Measurements from ENCODE around the gene COX7A2.

COX7A2 gene

DNA sequence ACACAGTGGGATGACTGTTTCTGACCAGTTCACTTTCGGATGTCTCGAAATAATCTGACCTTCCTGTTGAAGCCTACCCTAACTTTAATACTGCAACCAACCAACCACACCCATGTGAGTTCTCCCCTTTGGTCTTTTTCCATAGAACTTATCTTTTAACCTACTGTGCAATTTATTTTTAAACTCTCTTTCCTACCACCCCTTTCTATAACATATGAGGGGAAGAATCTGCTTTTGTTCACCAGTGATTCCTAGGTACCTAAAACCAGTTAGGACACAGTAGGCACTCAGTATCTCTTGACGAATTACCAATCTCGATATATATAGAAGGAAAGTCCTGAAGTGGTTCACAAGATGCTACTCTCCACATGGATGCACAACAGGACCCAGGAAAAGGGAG lies 7.0 kb downstream of the COX7A2 start:
- no peak for DNase-seq (ENCODE audit: low read depth)
- peaks cover 47% of the 10 kb centered on the region for H3K36me3 ChIP-seq (ENCODE audit: control insufficient read depth, insufficient read depth, low read length, severe bottlenecking)

DNA sequence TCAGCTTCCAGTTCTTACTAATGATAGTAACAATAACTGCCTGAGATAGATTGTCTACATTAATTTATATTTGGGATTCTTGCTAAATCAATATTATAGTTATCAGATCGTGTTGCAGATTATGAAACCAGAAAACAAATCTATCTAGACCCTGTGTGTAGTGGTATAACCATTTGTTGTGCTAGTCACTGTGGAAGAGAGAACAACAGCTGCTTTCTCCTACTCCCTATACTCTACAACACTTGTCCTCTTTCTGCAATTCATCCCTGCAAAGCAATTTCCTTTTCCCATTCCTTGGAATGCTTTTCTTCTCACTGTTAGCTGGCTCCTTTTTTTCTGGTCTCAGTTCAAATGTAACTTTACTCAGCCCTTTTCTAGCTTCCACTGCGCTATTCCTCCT lies 8.3 kb downstream of the COX7A2 start:
- no peaks in the 10 kb centered on the region for H3K9me3 ChIP-seq (ENCODE audit: control insufficient read depth, low read length)
- H3K4me3 ChIP-seq (ENCODE audit: low read length) = no peak overlapping the region
- no peak overlapping the region for H3K9ac ChIP-seq (ENCODE audit: low read length)
- no peaks in the 10 kb centered on the region for H3K27me3 ChIP-seq (replicated peaks; ENCODE audit: control insufficient read depth, insufficient read depth, low read length)
- peaks cover 38% of the 10 kb centered on the region for H3K36me3 ChIP-seq (ENCODE audit: control insufficient read depth, insufficient read depth, low read length, severe bottlenecking)
- DNase-seq (ENCODE audit: low read depth) = no peak
- H3K4me1 ChIP-seq (ENCODE audit: control insufficient read depth, insufficient read depth, low read length) = peaks cover 38% of the 10 kb centered on the region

More for the DNA sequence above, 7.0 kb downstream of the COX7A2 start:
- Histone ChIP-seq H3K4me1 (ENCODE audit: control insufficient read depth, insufficient read depth, low read length) (peaks cover 42% of the 10 kb centered on the region), H3K27me3 (replicated peaks; ENCODE audit: control insufficient read depth, insufficient read depth, low read length) (no peaks in the 10 kb centered on the region), H3K4me3 (ENCODE audit: low read length) (no peak overlapping the region), H3K9ac (ENCODE audit: low read length) (no peak overlapping the region), H3K9me3 (ENCODE audit: control insufficient read depth, low read length) (no peaks in the 10 kb centered on the region)

DNA sequence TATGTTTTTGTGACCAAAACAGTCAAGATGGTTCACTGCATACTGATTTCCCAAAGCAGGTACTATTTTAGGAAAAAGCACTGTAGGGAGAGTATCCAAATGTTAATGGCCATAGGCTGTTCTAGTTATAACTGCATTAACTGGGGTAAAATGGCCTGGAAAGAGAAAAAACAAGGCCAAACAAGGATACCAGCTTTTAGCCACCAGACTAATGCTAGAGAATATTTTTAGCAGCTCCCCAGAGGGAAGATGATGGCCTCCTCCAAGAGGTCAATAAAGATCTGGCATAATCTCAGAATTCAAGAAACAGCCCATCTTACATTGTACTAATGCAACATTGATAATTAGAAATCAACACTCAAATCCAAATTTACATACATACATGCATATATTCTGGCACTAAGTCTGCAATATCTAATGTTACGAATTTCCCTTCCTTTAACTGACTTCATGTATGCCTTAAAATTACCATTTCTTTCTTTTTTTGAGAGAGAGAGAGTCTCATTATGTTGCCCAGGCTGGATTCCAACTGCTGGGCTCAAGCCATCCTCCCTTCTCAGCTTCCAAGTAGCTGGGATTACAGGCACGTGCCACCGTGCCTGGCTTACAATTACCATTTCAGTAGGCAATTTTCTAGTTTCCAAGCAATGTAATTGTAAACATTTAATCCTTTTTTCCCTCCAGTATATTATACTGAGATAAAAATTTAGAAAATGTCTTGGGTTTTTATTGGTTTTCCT lies 9.3 kb downstream of the COX7A2 start:
- H3K27me3 ChIP-seq (replicated peaks; ENCODE audit: control insufficient read depth, insufficient read depth, low read length) = no peaks in the 10 kb centered on the region
- peak overlapping the region; percentile 22 for H3K4me3 ChIP-seq (ENCODE audit: low read length)
- no peaks in the 10 kb centered on the region for H3K9me3 ChIP-seq (ENCODE audit: control insufficient read depth, low read length)
- peaks cover 38% of the 10 kb centered on the region for H3K4me1 ChIP-seq (ENCODE audit: control insufficient read depth, insufficient read depth, low read length)
- DNase-seq (ENCODE audit: low read depth) = no peak
- H3K9ac ChIP-seq (ENCODE audit: low read length) = peak overlapping the region; percentile 32
- peaks cover 30% of the 10 kb centered on the region for H3K36me3 ChIP-seq (ENCODE audit: control insufficient read depth, insufficient read depth, low read length, severe bottlenecking)

DNA sequence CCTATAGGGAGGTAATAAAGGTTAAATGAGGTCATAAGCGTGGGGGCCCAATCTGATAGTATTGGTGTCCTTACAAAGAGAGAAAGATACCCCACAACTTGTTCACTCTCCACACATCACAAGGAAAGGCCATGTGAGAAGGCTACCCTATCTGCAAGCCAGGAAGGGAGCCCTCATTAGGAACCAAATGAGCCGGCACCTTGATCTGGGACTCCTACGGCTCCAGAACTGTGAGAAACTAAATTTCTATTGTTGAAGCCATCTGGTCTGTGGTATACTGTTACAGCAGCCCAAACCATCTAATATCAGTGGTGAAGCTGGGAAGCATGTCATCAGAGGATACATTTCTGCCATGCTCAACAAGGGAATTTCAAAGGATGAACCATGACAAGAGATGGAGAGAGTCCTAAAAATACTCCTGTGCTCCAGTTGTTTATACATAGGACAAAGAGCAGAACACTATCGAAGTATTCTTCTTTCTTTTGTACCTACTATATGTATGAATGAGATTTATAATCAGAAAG lies 10.4 kb downstream of the COX7A2 start:
- H3K9me3 ChIP-seq (ENCODE audit: control insufficient read depth, low read length) = no peaks in the 10 kb centered on the region
- no peak overlapping the region for H3K9ac ChIP-seq (ENCODE audit: low read length)
- H3K27me3 ChIP-seq (replicated peaks; ENCODE audit: control insufficient read depth, insufficient read depth, low read length) = no peaks in the 10 kb centered on the region
- H3K4me1 ChIP-seq (ENCODE audit: control insufficient read depth, insufficient read depth, low read length) = peaks cover 38% of the 10 kb centered on the region
- H3K36me3 ChIP-seq (ENCODE audit: control insufficient read depth, insufficient read depth, low read length, severe bottlenecking) = peaks cover 21% of the 10 kb centered on the region
- DNase-seq (ENCODE audit: low read depth) = no peak
- no peak overlapping the region for H3K4me3 ChIP-seq (ENCODE audit: low read length)

DNA sequence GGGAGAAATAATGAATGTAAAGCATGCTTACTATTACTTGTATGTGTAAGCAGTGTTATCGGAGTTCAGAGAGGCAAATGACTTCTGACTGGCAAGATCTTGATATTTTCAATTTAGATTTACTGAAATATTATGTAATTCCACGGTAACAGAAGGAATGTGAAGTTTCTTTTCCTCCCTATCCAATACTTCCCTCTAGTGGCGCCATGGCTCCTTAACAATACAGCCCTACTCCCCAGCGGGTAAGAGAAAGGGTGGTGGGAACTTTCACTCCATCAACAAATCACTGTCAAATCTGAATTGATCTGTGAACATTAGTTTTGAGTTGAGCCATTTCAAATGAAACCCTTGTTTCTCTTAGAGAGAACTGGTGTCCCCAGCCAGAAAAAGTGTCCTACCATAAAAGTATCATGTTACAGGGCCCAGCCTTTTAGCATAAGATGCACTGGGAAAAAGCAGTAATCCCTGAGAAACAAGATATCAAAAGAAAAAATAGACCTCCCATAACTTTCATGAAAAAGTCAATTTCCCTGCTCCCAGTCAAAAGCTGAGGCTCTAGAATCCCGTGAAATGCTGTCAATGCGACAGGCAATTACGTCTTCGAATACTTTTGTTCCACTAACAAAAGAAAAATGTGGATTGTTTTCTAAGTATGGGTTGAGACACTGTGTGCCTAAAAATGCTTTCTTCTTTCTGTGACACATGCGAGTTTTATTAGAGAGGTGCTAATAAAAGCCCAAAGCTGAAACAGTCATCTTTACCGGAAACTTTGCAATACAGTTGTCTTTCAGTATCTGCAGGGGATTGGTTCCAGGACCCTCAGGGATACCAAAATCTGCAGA lies 12.9 kb downstream of the COX7A2 start:
- Histone ChIP-seq H3K9me3 (ENCODE audit: control insufficient read depth, low read length) (no peaks in the 10 kb centered on the region), H3K36me3 (ENCODE audit: control insufficient read depth, insufficient read depth, low read length, severe bottlenecking) (no peaks in the 10 kb centered on the region), H3K4me1 (ENCODE audit: control insufficient read depth, insufficient read depth, low read length) (peaks cover 46% of the 10 kb centered on the region), H3K4me3 (ENCODE audit: low read length) (no peak overlapping the region), H3K9ac (ENCODE audit: low read length) (peak overlapping the region; percentile 39), H3K27me3 (replicated peaks; ENCODE audit: control insufficient read depth, insufficient read depth, low read length) (no peaks in the 10 kb centered on the region)
- DNase-seq (ENCODE audit: low read depth) = peak; percentile 88

DNA sequence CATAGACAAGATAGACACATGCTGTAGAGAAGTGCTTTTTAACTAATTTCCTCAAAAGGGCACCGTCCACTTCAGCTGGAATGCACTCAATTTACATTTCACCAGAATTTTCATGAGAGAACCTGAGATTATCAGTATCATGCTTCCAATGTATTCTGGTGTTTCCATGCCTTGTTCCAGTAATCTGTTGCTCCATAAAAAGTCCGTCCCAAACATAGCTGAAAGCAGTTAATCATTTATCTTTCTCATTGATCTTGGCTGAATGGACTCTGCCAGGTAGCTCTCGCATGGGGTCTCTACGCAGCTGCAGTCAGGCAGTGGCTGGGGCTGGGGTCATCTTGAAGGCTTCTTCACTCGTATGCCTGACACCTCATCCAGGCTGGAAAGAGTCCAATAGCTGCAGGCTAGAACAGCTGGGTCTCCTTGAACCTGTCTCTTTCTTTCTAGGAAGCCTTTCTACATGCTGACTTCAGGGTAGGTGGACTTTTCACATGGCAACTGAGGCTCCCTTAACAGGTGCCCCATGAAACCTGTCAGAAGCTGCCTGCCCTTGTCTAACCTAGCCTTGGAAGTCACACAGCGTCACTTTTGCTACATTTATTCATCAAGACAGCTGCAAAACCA lies 19.2 kb downstream of the COX7A2 start:
- Histone ChIP-seq H3K4me1 (ENCODE audit: control insufficient read depth, insufficient read depth, low read length) (peaks cover 56% of the 10 kb centered on the region), H3K27me3 (replicated peaks; ENCODE audit: control insufficient read depth, insufficient read depth, low read length) (no peaks in the 10 kb centered on the region), H3K4me3 (ENCODE audit: low read length) (no peak overlapping the region), H3K9me3 (ENCODE audit: control insufficient read depth, low read length) (no peaks in the 10 kb centered on the region), H3K9ac (ENCODE audit: low read length) (peak overlapping the region; percentile 5), H3K36me3 (ENCODE audit: control insufficient read depth, insufficient read depth, low read length, severe bottlenecking) (no peaks in the 10 kb centered on the region)
- DNase-seq (ENCODE audit: low read depth) = no peak

DNA sequence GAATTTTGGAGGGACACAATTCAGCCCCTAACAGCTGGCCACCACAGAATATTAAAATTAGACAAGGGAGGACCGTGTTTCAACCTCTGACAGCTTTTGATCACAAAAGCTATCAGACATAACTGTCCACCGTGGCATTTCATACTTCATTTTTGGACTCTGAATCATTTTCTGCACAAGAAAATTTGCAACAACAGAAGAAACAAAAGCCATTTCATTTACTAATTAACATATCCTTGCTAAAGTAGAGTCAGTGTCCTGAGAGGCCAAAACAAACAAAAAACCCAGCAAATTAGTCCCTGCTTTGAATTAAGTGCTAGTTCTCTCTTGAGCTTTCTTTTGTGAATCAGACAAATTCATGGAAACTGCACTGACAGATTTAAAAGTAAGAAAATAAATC lies 20.2 kb downstream of the COX7A2 start:
- no peaks in the 10 kb centered on the region for H3K9me3 ChIP-seq (ENCODE audit: control insufficient read depth, low read length)
- no peaks in the 10 kb centered on the region for H3K36me3 ChIP-seq (ENCODE audit: control insufficient read depth, insufficient read depth, low read length, severe bottlenecking)
- DNase-seq (ENCODE audit: low read depth) = no peak
- no peak overlapping the region for H3K4me3 ChIP-seq (ENCODE audit: low read length)
- H3K4me1 ChIP-seq (ENCODE audit: control insufficient read depth, insufficient read depth, low read length) = peaks cover 56% of the 10 kb centered on the region
- H3K27me3 ChIP-seq (replicated peaks; ENCODE audit: control insufficient read depth, insufficient read depth, low read length) = no peaks in the 10 kb centered on the region
- H3K9ac ChIP-seq (ENCODE audit: low read length) = peak overlapping the region; percentile 69

DNA sequence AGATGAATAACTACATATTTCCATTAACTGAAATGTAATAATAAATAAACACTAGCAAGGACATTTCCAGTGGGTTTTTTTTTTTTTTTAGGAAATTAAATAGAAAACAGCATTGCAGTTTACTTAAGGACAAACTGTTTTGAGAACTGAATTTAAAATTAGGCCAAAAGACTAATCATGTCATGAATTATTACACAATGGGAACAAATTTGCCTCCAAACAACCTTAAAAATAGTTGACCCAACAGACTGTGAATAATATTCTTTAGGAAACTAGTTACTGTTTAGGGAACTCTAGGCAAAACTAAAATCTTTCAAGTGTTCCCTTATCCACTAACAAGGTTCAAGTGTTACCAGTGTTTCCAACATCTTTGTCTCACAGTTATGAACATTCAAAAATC lies 21.3 kb downstream of the COX7A2 start:
- peak overlapping the region; percentile 52 for H3K4me3 ChIP-seq (ENCODE audit: low read length)
- H3K27me3 ChIP-seq (replicated peaks; ENCODE audit: control insufficient read depth, insufficient read depth, low read length) = no peaks in the 10 kb centered on the region
- H3K9ac ChIP-seq (ENCODE audit: low read length) = peak overlapping the region; percentile 69
- DNase-seq (ENCODE audit: low read depth) = no peak
- no peaks in the 10 kb centered on the region for H3K9me3 ChIP-seq (ENCODE audit: control insufficient read depth, low read length)
- H3K36me3 ChIP-seq (ENCODE audit: control insufficient read depth, insufficient read depth, low read length, severe bottlenecking) = no peaks in the 10 kb centered on the region
- H3K4me1 ChIP-seq (ENCODE audit: control insufficient read depth, insufficient read depth, low read length) = peaks cover 66% of the 10 kb centered on the region

DNA sequence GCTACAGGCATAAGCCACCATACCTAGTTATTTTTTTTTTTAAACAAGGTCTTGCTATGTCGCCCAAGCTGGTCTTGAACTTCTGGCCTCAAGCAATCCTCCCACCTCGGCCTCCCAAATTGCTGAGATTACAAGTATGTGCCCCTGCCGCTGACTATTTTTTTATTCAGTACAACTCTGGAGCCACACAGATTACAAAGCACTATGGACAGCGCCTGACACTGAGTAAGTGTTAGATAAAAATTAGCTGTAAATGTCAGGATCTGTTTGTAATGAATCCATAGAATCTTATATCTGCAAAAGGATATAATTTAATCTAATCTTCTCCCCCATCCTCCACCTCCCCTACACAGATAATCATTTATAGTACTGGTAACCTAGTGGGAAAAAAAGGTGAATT lies 22.5 kb downstream of the COX7A2 start:
- DNase-seq (ENCODE audit: low read depth) = no peak
- Histone ChIP-seq H3K4me3 (ENCODE audit: low read length) (no peak overlapping the region), H3K27me3 (replicated peaks; ENCODE audit: control insufficient read depth, insufficient read depth, low read length) (no peaks in the 10 kb centered on the region), H3K36me3 (ENCODE audit: control insufficient read depth, insufficient read depth, low read length, severe bottlenecking) (no peaks in the 10 kb centered on the region), H3K9me3 (ENCODE audit: control insufficient read depth, low read length) (no peaks in the 10 kb centered on the region), H3K4me1 (ENCODE audit: control insufficient read depth, insufficient read depth, low read length) (peaks cover 67% of the 10 kb centered on the region), H3K9ac (ENCODE audit: low read length) (no peak overlapping the region)

DNA sequence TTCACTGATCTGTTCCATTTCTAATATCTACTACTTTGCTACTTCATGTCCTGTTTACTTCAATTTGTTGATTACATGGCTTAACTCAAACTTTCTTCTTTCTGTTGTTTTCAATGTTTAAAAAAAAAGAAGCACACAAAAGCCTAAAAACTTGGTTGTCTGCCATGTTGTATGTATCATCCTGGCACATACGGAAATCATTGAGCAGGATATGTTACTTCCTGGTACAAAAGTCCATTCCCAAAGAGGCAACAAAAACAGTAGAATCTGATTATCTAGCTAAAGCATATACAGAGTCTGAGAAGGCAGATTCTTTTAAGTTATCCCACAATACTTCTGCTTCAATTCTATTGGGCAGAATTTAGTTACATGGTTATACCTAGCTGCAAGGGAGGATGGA lies 23.2 kb downstream of the COX7A2 start:
- peak overlapping the region; percentile 9 for H3K4me3 ChIP-seq (ENCODE audit: low read length)
- peaks cover 64% of the 10 kb centered on the region for H3K4me1 ChIP-seq (ENCODE audit: control insufficient read depth, insufficient read depth, low read length)
- H3K27me3 ChIP-seq (replicated peaks; ENCODE audit: control insufficient read depth, insufficient read depth, low read length) = no peaks in the 10 kb centered on the region
- H3K9ac ChIP-seq (ENCODE audit: low read length) = no peak overlapping the region
- no peak for DNase-seq (ENCODE audit: low read depth)
- H3K9me3 ChIP-seq (ENCODE audit: control insufficient read depth, low read length) = no peaks in the 10 kb centered on the region
- no peaks in the 10 kb centered on the region for H3K36me3 ChIP-seq (ENCODE audit: control insufficient read depth, insufficient read depth, low read length, severe bottlenecking)

DNA sequence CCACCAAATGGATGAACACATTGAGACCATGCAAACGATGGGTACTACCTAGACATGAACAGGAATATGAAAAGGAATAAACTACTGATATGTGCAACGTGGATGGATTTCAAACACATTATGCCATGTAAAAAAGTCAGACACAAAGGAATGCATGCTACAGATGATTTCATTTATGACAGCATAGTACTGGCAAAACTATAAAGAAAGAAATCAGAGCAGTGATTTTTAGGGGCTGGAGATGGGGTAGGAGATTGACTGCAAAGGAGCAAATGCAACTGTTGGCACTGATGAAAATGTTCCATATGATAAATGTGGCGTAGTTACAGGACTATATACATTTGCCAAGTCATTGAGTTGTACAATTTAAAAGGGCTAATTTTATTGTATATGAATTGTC lies 24.3 kb downstream of the COX7A2 start:
- no peak for DNase-seq (ENCODE audit: low read depth)
- Histone ChIP-seq H3K4me1 (ENCODE audit: control insufficient read depth, insufficient read depth, low read length) (peaks cover 58% of the 10 kb centered on the region), H3K9me3 (ENCODE audit: control insufficient read depth, low read length) (no peaks in the 10 kb centered on the region), H3K4me3 (ENCODE audit: low read length) (no peak overlapping the region), H3K9ac (ENCODE audit: low read length) (no peak overlapping the region), H3K36me3 (ENCODE audit: control insufficient read depth, insufficient read depth, low read length, severe bottlenecking) (no peaks in the 10 kb centered on the region), H3K27me3 (replicated peaks; ENCODE audit: control insufficient read depth, insufficient read depth, low read length) (no peaks in the 10 kb centered on the region)
